IMR-90 (cell line): ENCODE measurements around the gene CMTM5. TPM values are rescaled to one million over a fixed set of nuclear protein-coding genes. Genes with fewer than 3 reads are reported as not detected.

Source experiments
- ATAC-seq: fragments of 200-7000 bp; cut with Tn5 transposase; 2 replicates; pipeline ENCODE4 v1.9.1; 2020; ENCODE audit warnings: low read depth, mild to moderate bottlenecking, moderate library complexity
- BruUV-seq: library from RNA; stranded (reverse); fragments of 400-500 nt; replicated peaks from 2 replicates; lab custom pipeline; 2021; lab: Mats Ljungman, UMichigan
- CTCF ChIA-PET: fragments of 300-600 bp; formaldehyde crosslinking; extraction: SDS; loops from one replicate; lab custom pipeline; 2021; ENCODE audit warnings: antibody characterized with exemption; lab: Yijun Ruan, JAX
- POLR2A ChIA-PET: fragments of 300-600 bp; sonication (Branson Sonifier 250); formaldehyde crosslinking; loops from one replicate; lab custom pipeline; 2022; ENCODE audit warnings: antibody characterized with exemption; ENCODE audit not compliant: unreplicated experiment; lab: Charles Lee
- DNase-seq: peaks from one replicate; pipeline ENCODE4 v3.0.0; 2013
- H2AFZ ChIP-seq: replicated peaks from 2 replicates; pipeline ENCODE3; 2013; ENCODE audit warnings: low read length, mild to moderate bottlenecking; ENCODE audit not compliant: poor library complexity
- H2AK5ac ChIP-seq: 2 replicates; pipeline ENCODE4 v1.6.1; 2013; ENCODE audit warnings: low read depth, low read length, inconsistent platforms
- H2AK9ac ChIP-seq: replicated peaks from 2 replicates; pipeline ENCODE3; 2013; ENCODE audit warnings: mild to moderate bottlenecking, low read depth, low read length, moderate library complexity; ENCODE audit not compliant: poor library complexity
- H2BK120ac ChIP-seq: 2 replicates; pipeline ENCODE4 v1.6.1; 2013; ENCODE audit warnings: low read depth, low read length, inconsistent platforms
- H2BK15ac ChIP-seq: 3 replicates; pipeline ENCODE4 v1.6.1; 2013; ENCODE audit warnings: low read depth, low read length, inconsistent platforms
- H2BK20ac ChIP-seq: 2 replicates; pipeline ENCODE4 v1.6.1; 2013; ENCODE audit warnings: low read depth, mild to moderate bottlenecking, inconsistent platforms, low read length, moderate library complexity
- H2BK5ac ChIP-seq: 2 replicates; pipeline ENCODE4 v1.6.1; 2013; ENCODE audit warnings: mild to moderate bottlenecking, low read depth, low read length, inconsistent platforms; ENCODE audit not compliant: poor library complexity, severe bottlenecking
- H3K14ac ChIP-seq: replicated peaks from 2 replicates; pipeline ENCODE4 v1.6.1; 2013; ENCODE audit warnings: low read depth, low read length, inconsistent platforms
- H3K18ac ChIP-seq: 2 replicates; pipeline ENCODE4 v1.6.1; 2013; ENCODE audit warnings: low read depth, low read length, control low read depth
- H3K23ac ChIP-seq: 2 replicates; pipeline ENCODE4 v1.6.1; 2013; ENCODE audit warnings: low read depth, low read length, inconsistent platforms
- H3K27ac ChIP-seq: 2 replicates; pipeline ENCODE4 v1.5.1; 2013; ENCODE audit warnings: mild to moderate bottlenecking, control low read depth, low read length; ENCODE audit not compliant: insufficient read depth
- H3K27me3 ChIP-seq: 2 replicates; pipeline ENCODE4 v1.6.1; 2013; ENCODE audit warnings: low read length; ENCODE audit not compliant: control insufficient read depth, insufficient read depth
- H3K36me3 ChIP-seq: 2 replicates; pipeline ENCODE4 v1.6.1; 2013; ENCODE audit warnings: low read length, mixed read lengths; ENCODE audit not compliant: control insufficient read depth, insufficient read depth
- H3K4ac ChIP-seq: 2 replicates; pipeline ENCODE4 v1.6.1; 2013; ENCODE audit warnings: low read depth, low read length, inconsistent platforms
- H3K4me1 ChIP-seq: 2 replicates; pipeline ENCODE4 v1.6.1; 2013; ENCODE audit warnings: low read length, mixed read lengths; ENCODE audit not compliant: control insufficient read depth, insufficient read depth
- H3K4me2 ChIP-seq: 2 replicates; pipeline ENCODE4 v1.6.1; 2013; ENCODE audit warnings: low read depth, mild to moderate bottlenecking, control low read depth, low read length, moderate library complexity
- H3K4me3 ChIP-seq: 2 replicates; pipeline ENCODE4 v1.5.1; 2013; ENCODE audit warnings: low read depth, mild to moderate bottlenecking, control low read depth, low read length, moderate library complexity; ENCODE audit not compliant: insufficient read depth
- H3K56ac ChIP-seq: 2 replicates; pipeline ENCODE4 v1.6.1; 2013; ENCODE audit warnings: low read length, inconsistent platforms; ENCODE audit not compliant: insufficient read depth; ENCODE audit errors: extremely low read depth
- H3K79me1 ChIP-seq, 2 experiments: 2 replicates each; pipeline ENCODE4 v1.6.1; 2013; ENCODE audit warnings: low read length in 2 of 2, inconsistent platforms in 1 of 2, low read depth in 1 of 2
- H3K9ac ChIP-seq: 2 replicates; pipeline ENCODE4 v1.6.1; 2013; ENCODE audit warnings: low read depth, low read length, control low read depth
- H3K9me1 ChIP-seq: 2 replicates; pipeline ENCODE4 v1.6.1; 2013; ENCODE audit warnings: low read length, inconsistent platforms; ENCODE audit not compliant: insufficient read depth
- H3K9me3 ChIP-seq: 2 replicates; pipeline ENCODE4 v1.6.1; 2013; ENCODE audit warnings: low read length; ENCODE audit not compliant: control insufficient read depth, insufficient read depth
- H4K20me1 ChIP-seq: 2 replicates; pipeline ENCODE4 v1.6.1; 2013; ENCODE audit warnings: low read length, inconsistent platforms; ENCODE audit not compliant: insufficient read depth
- H4K5ac ChIP-seq: 2 replicates; pipeline ENCODE4 v1.6.1; 2013; ENCODE audit warnings: mild to moderate bottlenecking, low read depth, low read length, control low read depth
- H4K8ac ChIP-seq, 2 experiments: 2 replicates each; pipeline ENCODE4 v1.6.1; 2013; ENCODE audit warnings: low read depth in 2 of 2, low read length in 2 of 2, control low read depth in 1 of 2, inconsistent platforms in 1 of 2
- H4K91ac ChIP-seq: 2 replicates; pipeline ENCODE4 v1.6.1; 2013; ENCODE audit warnings: low read depth, low read length, inconsistent platforms; ENCODE audit not compliant: insufficient read depth
- BHLHE40 ChIP-seq: fragments of 150-350 bp; IDR thresholded peaks from 2 replicates; pipeline ENCODE4 v1.6.1; 2016; ENCODE audit warnings: mild to moderate bottlenecking, low read depth, low read length
- CEBPB ChIP-seq: IDR thresholded peaks from 2 replicates; pipeline ENCODE4 v1.6.1; 2012; ENCODE audit warnings: low read depth, low read length, improper control_type of control experiment
- CHD1 ChIP-seq: IDR thresholded peaks from 2 replicates; pipeline ENCODE4 v1.6.1; 2012; ENCODE audit warnings: low read depth, low read length, improper control_type of control experiment
- CTCF ChIP-seq: conservative IDR thresholded peaks from 2 replicates; pipeline ENCODE4 v1.5.1; 2012; ENCODE audit warnings: mild to moderate bottlenecking, low read depth, low read length, improper control_type of control experiment
- ELK1 ChIP-seq: fragments of 150-350 bp; IDR thresholded peaks from 2 replicates; pipeline ENCODE4 v1.6.1; 2016; ENCODE audit warnings: low read depth, mild to moderate bottlenecking, low read length, moderate library complexity, borderline replicate concordance
- FOS ChIP-seq: fragments of 150-350 bp; IDR thresholded peaks from 2 replicates; pipeline ENCODE4 v1.6.1; 2016; ENCODE audit warnings: low read depth, low read length
- MAFK ChIP-seq: IDR thresholded peaks from 2 replicates; pipeline ENCODE4 v1.6.1; 2012; ENCODE audit warnings: low read depth, low read length, improper control_type of control experiment
- MAZ ChIP-seq: IDR thresholded peaks from 2 replicates; pipeline ENCODE4 v1.6.1; 2012; ENCODE audit warnings: low read depth, mild to moderate bottlenecking, low read length, improper control_type of control experiment, moderate library complexity, borderline replicate concordance
- MXI1 ChIP-seq: IDR thresholded peaks from 2 replicates; pipeline ENCODE4 v1.6.1; 2012; ENCODE audit warnings: low read depth, mild to moderate bottlenecking, low read length, moderate library complexity, borderline replicate concordance
- NFE2L2 ChIP-seq: fragments of 150-350 bp; IDR thresholded peaks from 2 replicates; pipeline ENCODE4 v1.6.1; 2016; ENCODE audit warnings: low read depth, mild to moderate bottlenecking, low read length
- POLR2A ChIP-seq: IDR thresholded peaks from 2 replicates; pipeline ENCODE4 v1.6.1; 2012; ENCODE audit warnings: mild to moderate bottlenecking, low read depth, low read length
- RAD21 ChIP-seq: IDR thresholded peaks from 2 replicates; pipeline ENCODE4 v1.6.1; 2012; ENCODE audit warnings: low read length, improper control_type of control experiment
- RCOR1 ChIP-seq: IDR thresholded peaks from 2 replicates; pipeline ENCODE4 v1.6.1; 2012; ENCODE audit warnings: mild to moderate bottlenecking, low read length, improper control_type of control experiment; ENCODE audit not compliant: insufficient replicate concordance
- RFX5 ChIP-seq: IDR thresholded peaks from 2 replicates; pipeline ENCODE4 v1.8.0; 2012; ENCODE audit warnings: low read depth, mild to moderate bottlenecking, low read length, moderate library complexity
- SMC3 ChIP-seq: fragments of 150-350 bp; IDR thresholded peaks from 2 replicates; pipeline ENCODE4 v1.6.1; 2016; ENCODE audit warnings: low read depth, mild to moderate bottlenecking, antibody characterized with exemption, low read length, moderate library complexity
- USF2 ChIP-seq: fragments of 150-350 bp; IDR thresholded peaks from 2 replicates; pipeline ENCODE4 v1.6.1; 2017; ENCODE audit warnings: mild to moderate bottlenecking, antibody characterized with exemption, low read length, low read depth
- WGBS, 2 experiments: methylation state at CpG; one replicate each; pipeline versions ENCODE4 v1.1.5 to v1.1.7; 2013; ENCODE audit warnings: missing lambda C conversion rate in 2 of 2; ENCODE audit not compliant: insufficient read length in 1 of 2; ENCODE audit errors: extremely low coverage in 2 of 2; 5-methylcytosine and 5-hydroxymethylcytosine counted together
- dilution Hi-C: fragments of 300-500 bp; cut with HindIII; formaldehyde crosslinking; loops from one replicate; pipeline ENCODE4 v1.14.3; 2018; ENCODE audit warnings: low sequenced_read_pairs; ENCODE audit not compliant: unreplicated experiment
- in situ Hi-C: fragments of 300-500 bp; cut with MboI; formaldehyde crosslinking; loops from 3 replicates; pipeline ENCODE4 v1.14.3; 2019; ENCODE audit warnings: low sequenced_read_pairs, inconsistent platforms, mixed read lengths
- intact Hi-C: fragments of 100-400 bp; cut with micrococcal nuclease; formaldehyde crosslinking; loops from 2 replicates; pipeline ENCODE4 v1.10.0; 2022
- polyA plus RNA-seq, 3 experiments: library from polyadenylated mRNA; depleted of rRNA; stranded (reverse); fragments of >200 nt; gene quantifications; 2 replicates each; pipeline ENCODE4 v1.2.3, GENCODE V29; 2012; ENCODE audit warnings: low replicate concordance in 1 of 3
- total RNA-seq: library from RNA; depleted of rRNA; stranded (reverse); fragments of >200 nt; gene quantifications from 2 replicates; pipeline ENCODE4 v1.2.3, GENCODE V29; 2012

The CMTM5 gene
- total and polyA plus RNA-seq, 2 of the 4 experiments (the other 2 are of a cell fraction), result 0.07 TPM; not detected in 1

- BruUV-seq, result no TSS peak
- Histone ChIP-seq H2BK15ac (no peak overlapping the region), H2AK5ac (no peak overlapping the region), H4K20me1 (no peaks in the 10 kb centered on the region; the same call in 1 of the 2 replicates), H3K9ac (no peak overlapping the region), H3K23ac (no peak overlapping the region), H3K27me3 (no peaks in the 10 kb centered on the region), H3K9me1 (no peaks in the 10 kb centered on the region), H4K8ac (no peak overlapping the region), H2AK9ac (no peak overlapping the region), H3K79me1 (peaks cover 0 to 7% of the 10 kb centered on the region in 2 experiments; a peak in 3 of 4 replicates), H3K56ac (no peak overlapping the region), H3K18ac (no peak overlapping the region), H4K5ac (no peak overlapping the region), H3K4me2 (no peak overlapping the region), H2BK120ac (no peak overlapping the region), H2BK5ac (no peak overlapping the region), H3K4me1 (peaks cover 3% of the 10 kb centered on the region; the same call in 1 of the 2 replicates), H2BK20ac (no peak overlapping the region), H3K9me3 (no peaks in the 10 kb centered on the region), H4K91ac (no peak overlapping the region), H3K14ac (no peak overlapping the region), H3K4ac (no peak overlapping the region), H2AFZ (no peak overlapping the region), H3K27ac (no peak overlapping the region), H3K4me3 (no peak overlapping the region), H3K36me3 (peaks cover 10% of the 10 kb centered on the region)
- DNase-seq, result no peak
- dilution Hi-C loops (no loop called here), in situ Hi-C loops (no loop called here), intact Hi-C loops (no loop called here)
- TF ChIP-seq CTCF (no peak), RCOR1 (no peak), FOS (no peak), RFX5 (no peak), CHD1 (no peak), SMC3 (no peak), MAZ (no peak), USF2 (no peak), MXI1 (no peak), RAD21 (no peak), CEBPB (no peak), ELK1 (no peak), BHLHE40 (no peak), MAFK (no peak), NFE2L2 (no peak), POLR2A (no peak)
- ChIA-PET CTCF (no interaction called here), POLR2A (no interaction called here)
- WGBS, 2 experiments, result no CpG with 5 or more reads among the region's 8 CpGs
- ATAC-seq, result no peak
Observed at GRCh38 chr14:23349156-23349845, 27.5 kb upstream of the CMTM5 start.
